HEK293 (cell line): ENCODE measurements around the gene ZRANB1.
A peak's percentile ranks its signal among the peaks of the same experiment; 100 is the strongest.

Source experiments
- CTCF ChIA-PET: fragments of 350-600 bp; formaldehyde crosslinking; extraction: SDS; loops from one replicate; lab custom pipeline; 2021; ENCODE audit warnings: antibody characterized with exemption; lab: Yijun Ruan, JAX
- POLR2A ChIA-PET: fragments of 300-600 bp; formaldehyde crosslinking; extraction: SDS; loops from one replicate; lab custom pipeline; 2020; ENCODE audit warnings: antibody characterized with exemption, inconsistent platforms; lab: Yijun Ruan, JAX
- H3K27ac ChIP-seq: fragments of 200-500 bp; sonication (Bioruptor generic); 2 replicates; pipeline ENCODE4 v1.5.1; 2014; ENCODE audit warnings: low read depth, low read length, control low read depth, inconsistent platforms; ENCODE audit errors: extremely low read depth
- H3K36me3 ChIP-seq, 2 experiments: fragments of 200-500 bp in 1 of 2; sonication (Bioruptor generic) in 1 of 2; 1 replicate in 1 of 2; 2 replicates in 1 of 2; pipeline ENCODE4 v1.5.1; 2014 to 2017; ENCODE audit warnings: inconsistent platforms in 2 of 2, low read length in 2 of 2; ENCODE audit not compliant: control insufficient read depth in 2 of 2, insufficient read depth in 1 of 2
- H3K4me1 ChIP-seq: fragments of 200-500 bp; sonication (Bioruptor generic); 2 replicates; pipeline ENCODE4 v1.5.1; 2014; ENCODE audit warnings: mild to moderate bottlenecking, low read length, inconsistent platforms; ENCODE audit not compliant: control insufficient read depth, insufficient read depth
- H3K4me3 ChIP-seq: 2 replicates; pipeline ENCODE4 v1.5.1; 2011; ENCODE audit warnings: low read depth, mild to moderate bottlenecking, control low read depth, low read length, moderate library complexity
- H3K9me3 ChIP-seq: fragments of 200-500 bp; sonication (Bioruptor generic); 2 replicates; pipeline ENCODE4 v1.5.1; 2014; ENCODE audit warnings: low read depth, low read length, inconsistent platforms; ENCODE audit not compliant: control insufficient read depth, insufficient read depth
- BCL11A ChIP-seq: fragments of 450-650 bp; formaldehyde crosslinking; IDR thresholded peaks from 2 replicates; pipeline ENCODE4 v1.5.1; 2016; ENCODE audit warnings: low read depth, missing biosample characterization, missing genetic modification characterization
- GLI2 ChIP-seq: fragments of 450-650 bp; formaldehyde crosslinking; IDR thresholded peaks from 2 replicates; pipeline ENCODE4; 2017; ENCODE audit warnings: missing biosample characterization, missing genetic modification characterization, low read depth, borderline replicate concordance
- HOXC10 ChIP-seq: sonication (generic); formaldehyde crosslinking; IDR thresholded peaks from 2 replicates; pipeline ENCODE4 v1.8.1; 2023; ENCODE audit warnings: mild to moderate bottlenecking, missing genetic modification reagents
- SCRT1 ChIP-seq: fragments of 450-650 bp; formaldehyde crosslinking; IDR thresholded peaks from 2 replicates; pipeline ENCODE4 v1.5.1; 2016; ENCODE audit warnings: missing biosample characterization, missing genetic modification characterization, borderline replicate concordance
- SP3 ChIP-seq: fragments of 450-650 bp; formaldehyde crosslinking; IDR thresholded peaks from 2 replicates; pipeline ENCODE4 v1.5.1; 2016; ENCODE audit warnings: missing biosample characterization, missing genetic modification characterization
- ZBTB17 ChIP-seq: fragments of 450-650 bp; formaldehyde crosslinking; IDR thresholded peaks from 2 replicates; pipeline ENCODE4 v1.5.1; 2016; ENCODE audit warnings: missing biosample characterization, missing genetic modification characterization
- ZBTB21 ChIP-seq: fragments of 450-650 bp; formaldehyde crosslinking; IDR thresholded peaks from 2 replicates; pipeline ENCODE4 v1.5.1; 2017; ENCODE audit warnings: missing biosample characterization, missing genetic modification characterization
- ZBTB44 ChIP-seq: fragments of 450-650 bp; IDR thresholded peaks from 2 replicates; pipeline ENCODE4 v1.5.1; 2018; ENCODE audit warnings: missing biosample characterization, mild to moderate bottlenecking, missing genetic modification characterization
- ZNF112 ChIP-seq: fragments of 450-650 bp; formaldehyde crosslinking; IDR thresholded peaks from 2 replicates; pipeline ENCODE4 v1.5.0; 2017; ENCODE audit warnings: missing biosample characterization, missing genetic modification characterization
- ZNF157 ChIP-seq: fragments of 450-650 bp; formaldehyde crosslinking; IDR thresholded peaks from 2 replicates; pipeline ENCODE4 v1.5.1; 2016; ENCODE audit warnings: missing biosample characterization, missing genetic modification characterization
- ZNF169 ChIP-seq: fragments of 450-650 bp; formaldehyde crosslinking; IDR thresholded peaks from 2 replicates; pipeline ENCODE4 v1.5.1; 2016; ENCODE audit warnings: missing biosample characterization, missing genetic modification characterization
- ZNF2 ChIP-seq: fragments of 450-650 bp; formaldehyde crosslinking; IDR thresholded peaks from 2 replicates; pipeline ENCODE4 v1.5.1; 2016; ENCODE audit warnings: missing biosample characterization, missing genetic modification characterization
- ZNF202 ChIP-seq: fragments of 450-650 bp; formaldehyde crosslinking; IDR thresholded peaks from 2 replicates; pipeline ENCODE4 v1.5.1; 2016; ENCODE audit warnings: missing biosample characterization, missing genetic modification characterization, borderline replicate concordance
- ZNF23 ChIP-seq: fragments of 450-650 bp; formaldehyde crosslinking; IDR thresholded peaks from 2 replicates; pipeline ENCODE4 v1.5.1; 2016; ENCODE audit warnings: missing biosample characterization, missing genetic modification characterization, borderline replicate concordance
- ZNF239 ChIP-seq: fragments of 450-650 bp; formaldehyde crosslinking; IDR thresholded peaks from 2 replicates; pipeline ENCODE4 v1.5.1; 2016; ENCODE audit warnings: missing biosample characterization, missing genetic modification characterization
- ZNF324 ChIP-seq: fragments of 450-650 bp; formaldehyde crosslinking; IDR thresholded peaks from 2 replicates; pipeline ENCODE4 v1.5.1; 2016; ENCODE audit warnings: missing biosample characterization, missing genetic modification characterization
- ZNF624 ChIP-seq: fragments of 450-650 bp; formaldehyde crosslinking; IDR thresholded peaks from 2 replicates; pipeline ENCODE4 v1.5.1; 2017; ENCODE audit warnings: missing biosample characterization, missing genetic modification characterization
- ZNF654 ChIP-seq: fragments of 450-650 bp; formaldehyde crosslinking; IDR thresholded peaks from 2 replicates; pipeline ENCODE4 v1.5.1; 2016; ENCODE audit warnings: low read depth, missing biosample characterization, missing genetic modification characterization
- ZNF76 ChIP-seq: fragments of 450-650 bp; formaldehyde crosslinking; IDR thresholded peaks from 2 replicates; pipeline ENCODE4; 2016; ENCODE audit warnings: low read depth, missing biosample characterization, missing genetic modification characterization, borderline replicate concordance
- ZSCAN30 ChIP-seq: fragments of 450-650 bp; IDR thresholded peaks from 2 replicates; pipeline ENCODE4 v1.5.1; 2018; ENCODE audit warnings: missing biosample characterization, mild to moderate bottlenecking, missing genetic modification characterization, moderate library complexity
- ZXDB ChIP-seq: fragments of 450-650 bp; formaldehyde crosslinking; IDR thresholded peaks from 2 replicates; pipeline ENCODE4 v1.5.1; 2016; ENCODE audit warnings: missing biosample characterization, missing genetic modification characterization
- TF ChIP-seq, protein P1 (sequence below): fragments of 450-650 bp; IDR thresholded peaks from 2 replicates; pipeline ENCODE4 v1.5.1; 2018; ENCODE audit warnings: missing biosample characterization, missing genetic modification characterization
- TF ChIP-seq, protein P2 (sequence below): fragments of 450-650 bp; formaldehyde crosslinking; IDR thresholded peaks from 2 replicates; pipeline ENCODE4 v1.5.1; 2017; ENCODE audit warnings: missing biosample characterization, missing genetic modification characterization
- TF ChIP-seq, protein P3 (sequence below): fragments of 450-650 bp; formaldehyde crosslinking; IDR thresholded peaks from 2 replicates; pipeline ENCODE4 v1.5.1; 2016; ENCODE audit warnings: missing biosample characterization, missing genetic modification characterization

Gene ZRANB1

GRCh38 chr10:125009661-125010161, 67.8 kb downstream of the ZRANB1 start:
- peaks cover 0 to 40% of the 10 kb centered on the region in 2 experiments; a peak in 2 of 3 replicates for H3K36me3 ChIP-seq
- no peaks in the 10 kb centered on the region for H3K4me1 ChIP-seq
- CTCF ChIA-PET: interaction anchor here (0.6 to 1.2 kb wide), 2 partner anchors 689 to 1790 kb away, joined by 3 read pairs; no protein-coding TSS in a partner anchor
- TF ChIP-seq ZSCAN30: no peak
- TF ChIP-seq BCL11A: no peak
- no peak for TF ChIP-seq GLI2 (tag by site-specific recombination)
- TF ChIP-seq ZNF324: no peak
- TF ChIP-seq ZBTB21: no peak
- TF ChIP-seq, protein P1, sequence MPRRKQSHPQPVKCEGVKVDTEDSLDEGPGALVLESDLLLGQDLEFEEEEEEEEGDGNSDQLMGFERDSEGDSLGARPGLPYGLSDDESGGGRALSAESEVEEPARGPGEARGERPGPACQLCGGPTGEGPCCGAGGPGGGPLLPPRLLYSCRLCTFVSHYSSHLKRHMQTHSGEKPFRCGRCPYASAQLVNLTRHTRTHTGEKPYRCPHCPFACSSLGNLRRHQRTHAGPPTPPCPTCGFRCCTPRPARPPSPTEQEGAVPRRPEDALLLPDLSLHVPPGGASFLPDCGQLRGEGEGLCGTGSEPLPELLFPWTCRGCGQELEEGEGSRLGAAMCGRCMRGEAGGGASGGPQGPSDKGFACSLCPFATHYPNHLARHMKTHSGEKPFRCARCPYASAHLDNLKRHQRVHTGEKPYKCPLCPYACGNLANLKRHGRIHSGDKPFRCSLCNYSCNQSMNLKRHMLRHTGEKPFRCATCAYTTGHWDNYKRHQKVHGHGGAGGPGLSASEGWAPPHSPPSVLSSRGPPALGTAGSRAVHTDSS (tag by site-specific recombination): no peak
- TF ChIP-seq ZNF202 (tag by site-specific recombination): no peak
- TF ChIP-seq HOXC10 (CRISPR knock-in tag): no peak
- TF ChIP-seq ZNF112 (tag by site-specific recombination): no peak
- TF ChIP-seq, protein P2, sequence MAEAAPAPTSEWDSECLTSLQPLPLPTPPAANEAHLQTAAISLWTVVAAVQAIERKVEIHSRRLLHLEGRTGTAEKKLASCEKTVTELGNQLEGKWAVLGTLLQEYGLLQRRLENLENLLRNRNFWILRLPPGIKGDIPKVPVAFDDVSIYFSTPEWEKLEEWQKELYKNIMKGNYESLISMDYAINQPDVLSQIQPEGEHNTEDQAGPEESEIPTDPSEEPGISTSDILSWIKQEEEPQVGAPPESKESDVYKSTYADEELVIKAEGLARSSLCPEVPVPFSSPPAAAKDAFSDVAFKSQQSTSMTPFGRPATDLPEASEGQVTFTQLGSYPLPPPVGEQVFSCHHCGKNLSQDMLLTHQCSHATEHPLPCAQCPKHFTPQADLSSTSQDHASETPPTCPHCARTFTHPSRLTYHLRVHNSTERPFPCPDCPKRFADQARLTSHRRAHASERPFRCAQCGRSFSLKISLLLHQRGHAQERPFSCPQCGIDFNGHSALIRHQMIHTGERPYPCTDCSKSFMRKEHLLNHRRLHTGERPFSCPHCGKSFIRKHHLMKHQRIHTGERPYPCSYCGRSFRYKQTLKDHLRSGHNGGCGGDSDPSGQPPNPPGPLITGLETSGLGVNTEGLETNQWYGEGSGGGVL: no peak
- no peak for TF ChIP-seq SP3
- H3K9me3 ChIP-seq: no peaks in the 10 kb centered on the region
- H3K27ac ChIP-seq: no peak overlapping the region
- POLR2A ChIA-PET: no interaction called here
- H3K4me3 ChIP-seq: no peak overlapping the region

- no peaks in the 10 kb centered on the region for H3K9me3 ChIP-seq
- TF ChIP-seq ZNF23 (peak; percentile 91; the same call in 1 of the 2 replicates), ZNF239 (tag by site-specific recombination) (no peak), ZBTB17 (tag by site-specific recombination) (peak; percentile 88), ZBTB44 (tag by site-specific recombination) (peak; percentile 81)
- TF ChIP-seq, all 188 proteins: peak for 3
- peaks cover 0 to 33% of the 10 kb centered on the region in 2 experiments; a peak in 2 of 3 replicates for H3K36me3 ChIP-seq
- ChIA-PET CTCF (interaction anchor here (0.6 to 1.6 kb wide), 2 partner anchors 18 to 138 kb away, joined by 3 to 7 read pairs; no protein-coding TSS in a partner anchor), POLR2A (no interaction called here)
- no peaks in the 10 kb centered on the region for H3K4me1 ChIP-seq
- H3K27ac ChIP-seq: no peak overlapping the region
- no peak overlapping the region for H3K4me3 ChIP-seq
Observed at GRCh38 chr10:125010362-125010761, 68.4 kb downstream of the ZRANB1 start.

GRCh38 chr10:125011171-125011925, 69.4 kb downstream of the ZRANB1 start:
- no peak overlapping the region for H3K4me3 ChIP-seq
- no peak overlapping the region for H3K27ac ChIP-seq
- ChIA-PET CTCF (interaction anchor here (0.6 to 1.6 kb wide), 3 partner anchors 10 to 137 kb away, joined by 3 to 7 read pairs (median 3); no protein-coding TSS in a partner anchor), POLR2A (no interaction called here)
- TF ChIP-seq ZNF2 (tag by site-specific recombination): no peak
- no peak for TF ChIP-seq ZBTB17 (tag by site-specific recombination)
- TF ChIP-seq SCRT1 (tag by site-specific recombination): no peak
- no peak for TF ChIP-seq ZNF624 (tag by site-specific recombination)
- no peak for TF ChIP-seq ZNF76 (tag by site-specific recombination)
- TF ChIP-seq ZXDB (tag by site-specific recombination): no peak
- TF ChIP-seq, protein P3, sequence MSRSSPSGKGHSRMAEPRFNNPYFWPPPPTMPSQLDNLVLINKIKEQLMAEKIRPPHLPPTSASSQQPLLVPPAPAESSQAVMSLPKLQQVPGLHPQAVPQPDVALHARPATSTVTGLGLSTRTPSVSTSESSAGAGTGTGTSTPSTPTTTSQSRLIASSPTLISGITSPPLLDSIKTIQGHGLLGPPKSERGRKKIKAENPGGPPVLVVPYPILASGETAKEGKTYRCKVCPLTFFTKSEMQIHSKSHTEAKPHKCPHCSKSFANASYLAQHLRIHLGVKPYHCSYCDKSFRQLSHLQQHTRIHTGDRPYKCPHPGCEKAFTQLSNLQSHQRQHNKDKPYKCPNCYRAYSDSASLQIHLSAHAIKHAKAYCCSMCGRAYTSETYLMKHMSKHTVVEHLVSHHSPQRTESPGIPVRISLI: no peak
- TF ChIP-seq ZNF169 (tag by site-specific recombination): no peak
- no peak for TF ChIP-seq ZNF654 (tag by site-specific recombination)
- TF ChIP-seq ZNF157 (tag by site-specific recombination): no peak
- H3K9me3 ChIP-seq: no peaks in the 10 kb centered on the region
- H3K36me3 ChIP-seq: peaks cover 0 to 25% of the 10 kb centered on the region in 2 experiments; a peak in 2 of 3 replicates
- no peaks in the 10 kb centered on the region for H3K4me1 ChIP-seq
